Epithelial cell of proximal tubule (primary cell): ENCODE results near the gene TCL1B. TPM values are rescaled to one million over a fixed set of nuclear protein-coding genes. Genes with fewer than 3 reads are reported as not detected.

Experiments used
- DNase-seq: peaks from one replicate; pipeline ENCODE4 v3.0.0-alpha.2; 2011; ENCODE audit warnings: low read depth
- H3K4me3 ChIP-seq: 2 replicates; pipeline ENCODE4 v1.5.1; 2011; ENCODE audit warnings: low read depth, mild to moderate bottlenecking, low read length
- total RNA-seq: library from RNA; depleted of rRNA; stranded (reverse); fragments of >200 nt; gene quantifications from 2 replicates; pipeline ENCODE4 v1.2.3, GENCODE V29; 2015
- TF ChIP-seq, protein P1 (sequence below): conservative IDR thresholded peaks from 2 replicates; pipeline ENCODE4 v1.5.1; 2012; ENCODE audit warnings: low read depth, mild to moderate bottlenecking, low read length

The TCL1B gene
- total RNA-seq, 1 donor from 2014 or later, result not detected

DNA sequence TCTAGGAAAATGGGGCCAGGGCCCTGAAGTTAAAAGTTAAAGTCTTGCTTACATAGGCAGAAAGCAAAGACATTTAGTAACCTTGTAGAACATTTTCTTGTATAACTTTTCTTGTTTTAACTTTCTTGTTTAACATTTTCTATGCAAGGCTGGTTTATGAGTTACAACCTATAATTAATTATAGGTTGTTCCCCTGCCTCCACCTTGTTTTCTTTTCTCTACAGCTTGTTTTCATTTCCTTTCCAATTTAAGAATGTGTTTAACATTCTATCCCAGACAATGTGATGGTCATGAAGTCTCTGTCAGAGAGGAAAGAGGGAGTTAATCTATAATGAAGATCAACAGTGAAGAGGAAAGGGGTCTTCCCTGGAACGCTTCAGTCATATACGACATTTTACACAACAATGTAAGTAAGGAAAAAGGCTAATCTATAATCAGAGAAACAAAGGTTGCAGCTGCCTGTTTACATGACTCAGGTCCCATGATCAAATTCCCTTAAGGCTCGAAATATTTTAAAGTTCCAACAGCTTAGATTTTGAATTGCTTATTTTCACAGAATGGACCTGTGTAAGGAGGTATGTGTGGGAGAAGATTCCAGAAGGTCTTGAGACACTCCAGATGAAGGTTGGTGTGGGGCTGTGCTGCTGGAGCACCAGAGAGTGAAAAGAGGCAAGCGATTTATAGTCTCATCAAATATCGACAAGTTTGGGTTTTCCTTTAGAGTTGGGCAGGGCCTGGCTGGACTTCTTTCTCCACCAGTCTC, 34.2 kb upstream of the TCL1B start:
- DNase-seq, result peak; percentile 23
- TF ChIP-seq, protein P1, sequence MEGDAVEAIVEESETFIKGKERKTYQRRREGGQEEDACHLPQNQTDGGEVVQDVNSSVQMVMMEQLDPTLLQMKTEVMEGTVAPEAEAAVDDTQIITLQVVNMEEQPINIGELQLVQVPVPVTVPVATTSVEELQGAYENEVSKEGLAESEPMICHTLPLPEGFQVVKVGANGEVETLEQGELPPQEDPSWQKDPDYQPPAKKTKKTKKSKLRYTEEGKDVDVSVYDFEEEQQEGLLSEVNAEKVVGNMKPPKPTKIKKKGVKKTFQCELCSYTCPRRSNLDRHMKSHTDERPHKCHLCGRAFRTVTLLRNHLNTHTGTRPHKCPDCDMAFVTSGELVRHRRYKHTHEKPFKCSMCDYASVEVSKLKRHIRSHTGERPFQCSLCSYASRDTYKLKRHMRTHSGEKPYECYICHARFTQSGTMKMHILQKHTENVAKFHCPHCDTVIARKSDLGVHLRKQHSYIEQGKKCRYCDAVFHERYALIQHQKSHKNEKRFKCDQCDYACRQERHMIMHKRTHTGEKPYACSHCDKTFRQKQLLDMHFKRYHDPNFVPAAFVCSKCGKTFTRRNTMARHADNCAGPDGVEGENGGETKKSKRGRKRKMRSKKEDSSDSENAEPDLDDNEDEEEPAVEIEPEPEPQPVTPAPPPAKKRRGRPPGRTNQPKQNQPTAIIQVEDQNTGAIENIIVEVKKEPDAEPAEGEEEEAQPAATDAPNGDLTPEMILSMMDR, result no peak
- H3K4me3 ChIP-seq, result no peak overlapping the region

DNA sequence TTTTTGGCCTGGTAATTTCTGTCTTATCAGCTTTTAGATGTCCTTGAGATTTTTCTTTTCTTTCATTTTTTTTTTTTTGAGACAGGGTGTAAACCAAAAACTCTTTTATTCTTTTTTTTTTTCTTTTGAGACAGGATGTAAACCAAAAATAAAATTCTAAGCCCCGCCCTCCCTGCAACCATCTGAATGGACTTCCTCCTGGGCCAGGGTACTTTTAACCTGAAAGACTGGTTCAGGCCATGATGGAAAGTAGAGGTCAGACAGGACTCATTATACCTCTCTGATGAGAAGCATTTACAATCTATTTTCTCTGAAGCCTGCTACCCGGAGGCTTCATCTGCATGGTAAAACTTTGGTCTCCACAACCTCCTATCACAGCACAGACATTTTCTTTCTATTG, 33.5 kb upstream of the TCL1B start:
- H3K4me3 ChIP-seq, result no peak overlapping the region
- TF ChIP-seq, protein P1, result no peak
- DNase-seq, result no peak

DNA sequence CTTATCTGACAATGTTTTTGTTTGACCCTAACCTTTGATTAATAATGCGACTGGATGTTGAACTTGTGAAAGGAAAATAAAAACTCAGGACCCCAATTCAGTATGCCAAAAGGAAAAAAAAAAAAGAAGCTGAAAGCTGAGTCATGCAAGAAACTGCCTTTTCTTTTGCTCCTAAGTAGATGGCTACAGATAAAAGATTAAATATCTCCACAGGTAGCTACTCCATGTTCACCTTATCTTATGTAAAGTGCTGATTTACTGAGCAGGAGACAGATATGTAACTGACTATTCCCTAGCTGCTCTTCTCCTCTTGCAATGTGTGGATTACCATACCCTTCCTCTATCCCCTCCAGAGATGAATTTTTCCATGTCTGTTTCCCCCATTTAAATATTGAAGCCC, 30.8 kb upstream of the TCL1B start:
- H3K4me3 ChIP-seq, result no peak overlapping the region
- TF ChIP-seq, protein P1, result no peak
- DNase-seq, result no peak

DNA sequence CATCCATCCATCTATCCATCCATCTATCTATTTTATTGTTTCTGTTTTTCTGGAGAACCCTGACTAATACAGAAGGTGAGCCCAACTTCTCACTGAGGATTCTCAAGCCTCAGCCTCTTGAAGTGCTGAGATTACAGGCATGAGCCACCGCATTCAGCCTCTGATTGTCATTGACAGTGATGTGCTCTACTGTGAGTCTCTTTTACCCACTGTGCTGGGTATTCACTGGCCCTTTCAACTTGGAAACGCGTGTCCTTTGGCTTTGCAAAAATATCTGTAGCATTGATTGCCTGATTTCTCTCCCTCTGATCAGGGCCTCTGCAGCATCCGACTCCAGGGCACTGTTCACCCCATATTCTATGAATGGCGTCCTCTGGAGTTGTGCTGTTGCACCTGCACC, 29.6 kb upstream of the TCL1B start:
- TF ChIP-seq, protein P1, result no peak
- no peak for DNase-seq
- H3K4me3 ChIP-seq, result no peak overlapping the region

DNA sequence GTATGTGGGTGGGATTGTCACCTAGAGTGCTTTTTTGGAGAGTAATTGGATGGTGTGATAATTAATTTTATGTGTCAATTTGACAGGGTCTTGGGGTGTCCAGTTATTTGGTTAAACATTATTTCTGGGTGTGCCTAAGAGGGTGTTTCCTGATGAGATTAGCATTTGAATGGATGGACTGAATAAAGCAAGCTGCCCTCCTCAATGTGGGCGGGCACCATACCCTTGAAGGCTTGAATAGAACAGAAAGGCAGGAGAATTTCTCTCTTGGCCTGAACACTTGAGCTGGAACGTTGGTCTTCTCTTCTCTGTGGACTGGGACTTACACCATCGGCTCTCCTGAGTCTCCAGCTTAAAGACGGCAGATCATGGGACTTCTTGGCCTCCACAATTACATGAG, 28.8 kb upstream of the TCL1B start:
- DNase-seq, result no peak
- H3K4me3 ChIP-seq, result no peak overlapping the region
- TF ChIP-seq, protein P1, result no peak

DNA sequence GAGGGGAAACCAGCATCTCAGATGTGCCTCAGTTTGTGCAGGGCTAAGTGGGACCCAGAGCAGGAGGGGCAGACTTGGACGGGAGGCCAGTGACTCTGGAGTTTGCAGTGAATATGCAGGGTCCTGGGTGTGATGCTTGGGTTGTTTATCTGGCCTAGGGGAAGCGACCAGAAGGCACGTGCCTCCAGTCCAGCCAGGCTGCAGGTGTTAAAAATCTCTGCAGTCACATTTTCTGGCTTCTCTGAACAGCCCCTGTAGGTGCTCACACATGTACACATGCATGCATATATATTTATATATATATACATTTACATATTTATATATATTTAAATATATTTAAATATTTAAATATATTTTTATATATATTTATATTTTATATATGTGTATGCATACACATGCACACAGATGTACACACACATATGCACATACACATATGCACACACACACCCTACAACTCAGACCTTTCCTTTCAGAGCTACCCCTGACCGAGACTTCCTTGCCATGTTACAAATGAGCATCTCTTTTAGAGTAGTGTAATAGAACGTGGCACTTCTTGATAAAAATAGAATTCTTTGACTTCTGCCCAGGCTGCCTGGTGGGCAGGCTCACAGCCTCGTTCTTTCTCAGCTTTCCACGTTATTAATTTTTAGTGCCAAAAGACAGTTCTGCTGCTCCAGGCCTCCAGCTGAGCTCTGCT, 26.8 kb upstream of the TCL1B start:
- H3K4me3 ChIP-seq, result no peak overlapping the region
- TF ChIP-seq, protein P1, result no peak
- no peak for DNase-seq
